ENCODE results near the gene SLC12A7.

DNA sequence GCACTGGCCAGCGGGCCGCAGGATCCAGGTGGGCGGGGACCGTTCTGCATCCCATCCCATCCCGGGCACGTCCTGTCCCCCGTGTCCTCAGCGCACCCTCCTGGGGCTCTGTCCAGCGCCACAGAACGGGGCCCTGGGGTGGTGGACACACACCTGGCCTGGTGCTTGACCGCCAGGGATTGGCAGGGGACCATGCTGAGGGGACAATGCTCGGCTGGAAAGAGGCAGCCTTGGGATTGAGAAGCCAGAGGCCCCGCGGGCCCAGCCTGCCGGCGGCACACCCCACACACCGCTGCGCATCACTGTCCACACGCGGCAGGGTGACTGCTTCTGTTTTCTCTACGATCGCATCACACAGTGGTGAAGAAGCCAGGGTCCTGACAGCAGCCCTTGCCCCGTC lies 33.0 kb downstream of the SLC12A7 start:
- no peak for TF ChIP-seq POLR2A (IDR thresholded peaks at IDR 0.05)
- TF ChIP-seq, protein P1, sequence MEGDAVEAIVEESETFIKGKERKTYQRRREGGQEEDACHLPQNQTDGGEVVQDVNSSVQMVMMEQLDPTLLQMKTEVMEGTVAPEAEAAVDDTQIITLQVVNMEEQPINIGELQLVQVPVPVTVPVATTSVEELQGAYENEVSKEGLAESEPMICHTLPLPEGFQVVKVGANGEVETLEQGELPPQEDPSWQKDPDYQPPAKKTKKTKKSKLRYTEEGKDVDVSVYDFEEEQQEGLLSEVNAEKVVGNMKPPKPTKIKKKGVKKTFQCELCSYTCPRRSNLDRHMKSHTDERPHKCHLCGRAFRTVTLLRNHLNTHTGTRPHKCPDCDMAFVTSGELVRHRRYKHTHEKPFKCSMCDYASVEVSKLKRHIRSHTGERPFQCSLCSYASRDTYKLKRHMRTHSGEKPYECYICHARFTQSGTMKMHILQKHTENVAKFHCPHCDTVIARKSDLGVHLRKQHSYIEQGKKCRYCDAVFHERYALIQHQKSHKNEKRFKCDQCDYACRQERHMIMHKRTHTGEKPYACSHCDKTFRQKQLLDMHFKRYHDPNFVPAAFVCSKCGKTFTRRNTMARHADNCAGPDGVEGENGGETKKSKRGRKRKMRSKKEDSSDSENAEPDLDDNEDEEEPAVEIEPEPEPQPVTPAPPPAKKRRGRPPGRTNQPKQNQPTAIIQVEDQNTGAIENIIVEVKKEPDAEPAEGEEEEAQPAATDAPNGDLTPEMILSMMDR (IDR thresholded peaks at IDR 0.05): no peak

All from right lobe of liver (tissue), 4 donors.